ENCODE results near the gene VIPR2.

DNA sequence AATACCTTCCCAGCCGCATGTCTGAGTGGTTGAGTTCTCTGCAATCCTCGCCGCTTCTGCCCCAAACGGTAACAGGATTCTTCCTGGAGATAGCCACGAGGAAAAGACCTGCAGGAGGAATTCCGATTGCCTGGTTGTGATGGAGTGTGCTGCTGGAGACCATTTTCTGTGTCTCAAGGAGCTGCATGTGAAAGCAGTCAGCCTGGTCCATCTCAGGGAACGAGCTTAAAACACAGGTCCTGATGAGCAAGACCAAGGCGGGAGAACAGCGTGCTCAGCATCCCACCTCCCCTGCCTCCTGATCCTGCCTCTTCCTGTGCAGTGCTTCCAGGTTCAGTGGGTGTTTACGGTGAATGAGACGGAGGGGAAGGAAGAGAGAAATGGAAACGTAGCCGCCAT, 26.5 kb downstream of the VIPR2 start:
- TF ChIP-seq, protein P1, sequence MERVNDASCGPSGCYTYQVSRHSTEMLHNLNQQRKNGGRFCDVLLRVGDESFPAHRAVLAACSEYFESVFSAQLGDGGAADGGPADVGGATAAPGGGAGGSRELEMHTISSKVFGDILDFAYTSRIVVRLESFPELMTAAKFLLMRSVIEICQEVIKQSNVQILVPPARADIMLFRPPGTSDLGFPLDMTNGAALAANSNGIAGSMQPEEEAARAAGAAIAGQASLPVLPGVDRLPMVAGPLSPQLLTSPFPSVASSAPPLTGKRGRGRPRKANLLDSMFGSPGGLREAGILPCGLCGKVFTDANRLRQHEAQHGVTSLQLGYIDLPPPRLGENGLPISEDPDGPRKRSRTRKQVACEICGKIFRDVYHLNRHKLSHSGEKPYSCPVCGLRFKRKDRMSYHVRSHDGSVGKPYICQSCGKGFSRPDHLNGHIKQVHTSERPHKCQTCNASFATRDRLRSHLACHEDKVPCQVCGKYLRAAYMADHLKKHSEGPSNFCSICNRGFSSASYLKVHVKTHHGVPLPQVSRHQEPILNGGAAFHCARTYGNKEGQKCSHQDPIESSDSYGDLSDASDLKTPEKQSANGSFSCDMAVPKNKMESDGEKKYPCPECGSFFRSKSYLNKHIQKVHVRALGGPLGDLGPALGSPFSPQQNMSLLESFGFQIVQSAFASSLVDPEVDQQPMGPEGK (CRISPR knock-in tag; IDR thresholded peaks at IDR 0.05; ENCODE audit: borderline replicate concordance) = no peak
- no peak for TF ChIP-seq ZFP30 (CRISPR knock-in tag; IDR thresholded peaks at IDR 0.05)
